Hematopoietic multipotent progenitor cell (in vitro differentiated cells): ENCODE results near the gene UGP2. TPM values are rescaled to one million over a fixed set of nuclear protein-coding genes. Genes with fewer than 3 reads are reported as not detected.
"Not testable (repeated sequence)": the region's sequence is repeated elsewhere in the genome, so short reads cannot be mapped to it uniquely, and the experiment has no call there.

ENCODE experiments used
- DNase-seq, 3 donors: peaks; one replicate each; pipeline ENCODE4 v3.0.0-alpha.2; 2011 to 2015; ENCODE audit warnings: low read depth in 2 of 3, low spot score in 2 of 3
- small RNA-seq: library from RNA; depleted of rRNA; stranded (forward); fragments of <200 nt; gene quantifications from one replicate; pipeline ENCODE3, GENCODE V24; 2012
- total RNA-seq: library from RNA; depleted of rRNA; stranded (reverse); fragments of >200 nt; gene quantifications from one replicate; pipeline ENCODE4 v1.2.3, GENCODE V29; 2012

The UGP2 gene
- total RNA-seq, 1 donor: 23.7 TPM

DNA sequence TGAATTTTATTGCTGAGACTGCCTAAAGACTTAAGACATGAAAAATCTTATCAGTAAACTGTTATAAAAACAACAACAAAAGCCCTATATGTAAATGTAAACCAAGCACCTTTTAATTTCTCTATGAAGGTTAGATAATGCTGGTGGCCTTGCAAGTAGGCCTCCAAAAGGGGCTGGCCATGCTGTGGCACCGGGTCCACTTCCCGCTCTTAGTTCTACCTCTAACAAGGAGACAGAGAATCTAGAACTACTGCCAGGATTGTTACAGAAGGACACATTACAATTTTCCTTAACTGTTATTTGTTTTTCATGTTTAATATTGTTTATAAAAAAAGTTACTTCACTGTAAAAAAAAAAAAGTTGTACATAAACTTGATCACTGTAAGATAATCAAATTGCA is 49.0 kb downstream of the UGP2 start:
- DNase-seq: no peak

DNA sequence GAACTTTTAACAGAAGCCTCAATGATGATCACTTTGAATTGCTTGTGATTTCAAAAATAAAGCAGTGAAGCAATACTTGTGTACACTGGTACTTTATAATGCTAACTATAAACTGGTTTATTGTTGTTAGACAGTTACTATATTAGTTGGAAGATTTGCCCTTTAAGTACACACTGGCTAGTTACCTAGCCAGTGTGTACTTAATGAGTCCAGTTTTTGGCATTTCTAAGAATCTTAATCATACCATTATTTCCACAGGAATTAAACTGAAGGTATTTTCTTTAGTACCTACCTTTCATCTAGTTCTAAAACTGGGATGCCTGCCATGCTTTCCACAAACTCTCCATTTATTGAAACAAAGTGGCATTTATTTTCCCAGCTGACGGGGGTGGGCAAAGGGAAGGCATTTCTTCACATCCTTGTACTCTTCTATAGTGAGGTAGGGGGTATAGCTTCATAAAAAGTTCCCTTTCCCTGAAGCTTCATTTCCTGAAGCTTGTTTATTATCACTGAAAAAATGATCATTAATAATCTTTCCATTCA is 49.9 kb downstream of the UGP2 start:
- DNase-seq: no peak

DNA sequence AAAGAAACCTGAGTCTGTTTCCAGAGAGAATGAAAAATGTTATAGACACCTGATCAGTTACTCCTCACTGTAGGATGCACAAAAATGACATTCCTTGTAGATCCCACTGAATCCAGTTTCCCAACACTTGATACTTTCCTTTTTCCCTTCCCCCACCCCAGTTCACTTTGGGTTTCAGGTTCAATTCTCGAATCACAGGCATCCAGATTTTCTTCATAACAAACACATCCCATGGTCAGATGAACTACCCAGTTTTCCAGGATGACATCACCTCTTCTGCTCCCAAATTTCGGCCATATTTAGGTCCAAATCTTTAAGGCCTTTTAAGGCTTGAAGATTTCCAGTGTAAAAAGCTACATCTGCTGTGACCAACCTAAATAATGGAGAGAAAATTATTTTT is 51.5 kb downstream of the UGP2 start:
- DNase-seq: no peak

DNA sequence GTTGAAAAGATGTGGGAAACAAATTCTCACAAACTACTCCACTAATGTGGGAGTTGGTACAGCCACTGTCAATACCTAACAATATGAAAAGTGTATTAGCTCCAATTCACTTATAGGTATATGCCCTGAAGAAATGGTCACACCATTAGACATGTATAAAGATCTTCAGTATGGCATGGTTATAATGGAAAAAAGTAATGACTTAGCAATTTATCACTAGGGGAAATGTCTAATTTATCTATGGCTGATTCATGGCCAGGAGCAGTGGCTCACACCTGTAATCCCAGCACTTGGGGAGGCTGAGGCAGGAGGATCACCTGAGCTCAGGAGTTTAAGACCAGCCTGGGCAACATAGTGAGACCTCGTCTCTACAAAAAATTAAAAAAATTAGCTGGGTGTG is 52.5 kb downstream of the UGP2 start:
- DNase-seq: no peak

DNA sequence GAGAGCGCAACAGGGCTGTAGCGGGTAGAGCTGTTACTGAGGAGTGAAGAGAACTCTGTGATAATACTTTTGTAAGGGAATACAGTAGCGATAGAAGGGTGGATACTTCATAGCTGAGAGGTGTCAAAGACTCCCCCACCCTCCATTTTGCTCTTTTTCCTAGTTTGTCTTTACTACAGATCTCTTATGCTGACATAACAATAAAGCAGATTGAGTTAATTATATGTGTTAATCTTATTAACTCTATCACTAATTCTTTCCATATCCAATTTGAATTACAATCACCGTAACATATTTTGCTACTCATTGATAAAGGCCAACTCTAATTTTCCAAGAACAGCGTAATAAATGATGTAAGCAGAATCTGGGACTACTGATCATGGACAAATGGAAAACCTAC is 57.1 kb downstream of the UGP2 start:
- DNase-seq: no peak

DNA sequence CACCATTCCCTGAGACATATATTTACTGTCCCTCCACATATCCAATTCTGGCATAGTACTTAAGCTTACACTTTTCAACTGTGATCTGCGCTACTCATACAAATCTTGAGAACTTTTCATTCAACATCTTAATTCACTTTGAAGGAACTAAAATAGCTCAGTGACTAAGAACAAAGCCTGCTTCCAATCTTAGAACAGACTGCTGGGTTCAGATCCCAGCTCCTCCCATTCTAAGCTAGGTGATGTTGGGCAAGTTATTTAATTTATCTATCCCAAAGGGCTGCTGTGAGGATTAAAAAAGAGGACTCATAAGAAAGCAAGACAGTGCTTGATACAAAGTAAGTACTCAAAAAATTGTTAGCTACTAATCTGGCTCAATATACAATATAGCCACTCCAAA is 57.9 kb downstream of the UGP2 start:
- no peak for DNase-seq

DNA sequence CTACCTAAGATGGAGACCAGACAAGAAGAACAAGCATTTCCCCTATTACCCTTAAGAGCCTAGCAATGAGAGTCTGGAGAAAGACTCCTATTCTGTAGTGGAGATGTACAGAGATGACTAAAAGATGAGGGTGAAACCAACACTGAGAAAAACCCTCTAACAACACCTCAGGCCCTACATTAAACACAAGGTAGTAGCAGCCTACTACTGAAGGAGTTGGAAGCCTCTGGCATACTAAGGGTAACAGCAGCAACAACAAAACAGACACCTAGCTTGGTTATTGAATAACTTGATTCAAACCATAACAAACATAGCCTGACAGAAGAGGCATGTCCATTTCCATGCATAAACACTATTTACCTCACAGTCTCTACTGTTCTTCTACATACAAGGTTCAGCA is 60.5 kb downstream of the UGP2 start:
- no peak for DNase-seq

DNA sequence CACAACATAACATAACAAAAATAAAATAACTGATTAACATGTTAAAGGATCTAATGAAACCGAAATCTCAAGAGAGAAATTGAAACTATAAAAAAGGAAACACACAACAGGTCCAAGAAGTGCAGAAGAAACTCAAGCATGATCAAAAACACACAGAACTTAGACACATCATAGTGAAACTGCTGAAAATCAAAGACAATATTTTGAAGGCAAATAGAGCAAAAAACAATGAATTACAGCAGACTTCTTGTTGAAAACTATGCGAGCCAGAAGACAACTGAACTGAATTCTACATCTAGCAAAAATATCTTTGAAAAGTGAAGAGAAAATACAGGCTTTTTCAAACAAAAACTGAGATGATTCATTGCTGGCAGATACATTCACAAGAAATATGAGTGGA is 61.3 kb downstream of the UGP2 start:
- DNase-seq: peak in 1 of 3 donors; percentile 32

DNA sequence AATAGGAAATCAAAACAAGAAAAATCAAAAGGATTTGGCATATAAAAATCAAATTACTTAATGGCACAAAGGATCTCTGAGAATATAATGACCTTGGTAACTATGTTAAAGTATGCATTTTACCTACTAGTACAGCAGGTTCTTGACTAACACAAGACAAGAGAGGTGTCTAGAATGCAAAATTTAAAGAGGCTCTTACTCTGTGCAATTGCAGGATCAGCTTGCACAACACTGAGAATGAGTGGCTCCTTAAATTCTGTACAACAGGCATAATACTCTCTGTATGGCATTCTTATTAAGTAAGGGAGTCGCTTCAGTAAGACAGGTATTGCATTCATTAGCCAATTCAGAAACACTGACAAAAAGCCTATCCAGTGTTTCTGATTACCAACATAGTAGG is 72.6 kb downstream of the UGP2 start:
- DNase-seq: no peak

DNA sequence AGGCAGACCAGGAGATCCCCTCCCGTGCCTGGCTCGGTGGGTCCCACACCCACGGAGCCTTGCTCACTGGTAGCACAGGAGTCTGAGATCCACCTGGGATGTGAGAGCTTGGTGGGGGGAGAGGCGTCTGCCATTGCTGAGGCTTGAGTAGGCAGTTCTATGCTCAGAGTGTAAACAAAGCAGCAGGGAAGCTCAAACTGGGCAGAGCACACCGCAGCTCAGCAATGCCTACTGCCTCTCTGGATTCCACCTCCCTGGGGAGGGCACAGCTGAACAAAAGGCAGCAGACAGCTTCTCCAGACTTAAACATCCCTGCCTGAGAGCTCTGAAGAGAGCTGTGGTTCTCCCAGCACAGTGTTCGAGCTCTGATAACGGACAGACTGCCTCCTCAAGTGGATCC is 85.1 kb downstream of the UGP2 start:
- no peak for DNase-seq

DNA sequence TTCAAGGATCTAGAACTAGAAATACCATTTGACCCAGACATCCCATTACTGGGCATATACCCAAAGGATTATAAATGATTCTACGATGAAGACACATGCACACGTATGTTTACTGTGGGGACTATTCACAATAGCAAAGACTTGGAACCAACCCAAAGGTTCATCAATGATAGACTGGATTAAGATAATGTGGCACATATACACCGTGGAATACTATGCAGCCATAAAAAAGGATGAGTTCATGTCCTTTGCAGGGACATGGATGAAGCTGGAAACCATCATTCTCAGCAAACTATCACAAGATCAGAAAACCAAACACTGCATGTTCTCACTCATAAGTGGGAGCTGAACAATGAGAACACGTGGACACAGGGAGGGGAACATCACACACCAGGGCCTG is 90.4 kb downstream of the UGP2 start:
- DNase-seq: not testable (repeated sequence)

Small RNAs within 50 kb of the gene (small RNA-seq; reads per million reads assigned to genes)
- gene RF01293: not detected

Other genes with a start within 250 kb of the UGP2 start
- gene VPS54, start 177.5 kb downstream of the UGP2 start, total RNA-seq: 9.4 TPM